NB4 (cell line): Measurements from ENCODE around the gene CFAP46.
"Not testable (repeated sequence)": the region's sequence is repeated elsewhere in the genome, so short reads cannot be mapped to it uniquely, and the experiment has no call there.

Source experiments
- DNase-seq: peaks from one replicate; pipeline ENCODE4 v3.0.0; 2010; ENCODE audit warnings: low read depth
- H3K4me3 ChIP-seq: one replicate; pipeline ENCODE4 v1.5.1; 2011; ENCODE audit warnings: mild to moderate bottlenecking, low read depth, low read length, moderate library complexity
- CTCF ChIP-seq: IDR thresholded peaks from one replicate; pipeline ENCODE4 v1.5.1; 2012; ENCODE audit warnings: low read depth, low read length
- MAX ChIP-seq: IDR thresholded peaks from 2 replicates; pipeline ENCODE4 v1.6.1; 2011; ENCODE audit warnings: low read depth, low read length
- MYC ChIP-seq: IDR thresholded peaks from 2 replicates; pipeline ENCODE4 v1.6.1; 2011; ENCODE audit warnings: low read depth, low read length
- POLR2A ChIP-seq: IDR thresholded peaks from 2 replicates; pipeline ENCODE4 v1.6.1; 2011; ENCODE audit warnings: mild to moderate bottlenecking; ENCODE audit not compliant: insufficient read length; ENCODE audit errors: extremely low read depth

Gene CFAP46

GRCh38 chr10:132844069-132844809 is 98.1 kb downstream of the CFAP46 start:
- DNase-seq, result no peak
- H3K4me3 ChIP-seq, result no peak overlapping the region
- TF ChIP-seq POLR2A (no peak), MYC (no peak), MAX (no peak), CTCF (no peak)

- H3K4me3 ChIP-seq, DNase-seq: not testable (repeated sequence)
Observed at GRCh38 chr10:132843276-132843675, 99.1 kb downstream of the CFAP46 start.

- H3K4me3 ChIP-seq, result no peak overlapping the region
- TF ChIP-seq MAX (no peak), POLR2A (no peak), CTCF (no peak), MYC (no peak)
- DNase-seq, result no peak
Observed at GRCh38 chr10:132842397-132842796, 100.0 kb downstream of the CFAP46 start.

- DNase-seq, result no peak
- no peak overlapping the region for H3K4me3 ChIP-seq
- TF ChIP-seq CTCF (no peak), MAX (no peak), POLR2A (no peak), MYC (no peak)
Observed at GRCh38 chr10:132841615-132841975, 100.8 kb downstream of the CFAP46 start.

- H3K4me3 ChIP-seq, result no peak overlapping the region
- DNase-seq, result no peak
- TF ChIP-seq POLR2A (no peak), MYC (no peak), MAX (no peak), CTCF (no peak)
Observed at GRCh38 chr10:132840698-132841614, 101.4 kb downstream of the CFAP46 start.

GRCh38 chr10:132839061-132839460 is 103.3 kb downstream of the CFAP46 start:
- TF ChIP-seq MAX (no peak), MYC (no peak), CTCF (no peak), POLR2A (no peak)
- no peak overlapping the region for H3K4me3 ChIP-seq
- no peak for DNase-seq
